GM18517 (cell line): Measurements from ENCODE around the gene CTNS.
A peak's percentile ranks its signal among the peaks of the same experiment; 100 is the strongest.

ENCODE experiments used
- ATAC-seq: cut with Tn5 transposase; IDR thresholded peaks from one replicate; pipeline ENCODE4 v1.9.1; 2021; ENCODE audit warnings: mild to moderate bottlenecking, moderate library complexity; ENCODE audit not compliant: unreplicated experiment

Gene CTNS

GRCh38 chr17:3657874-3658783 lies 21.6 kb downstream of the CTNS start:
- ATAC-seq, result no peak

- no peak for ATAC-seq
These were observed 22.4 kb downstream of the CTNS start for GRCh38 chr17:3658784-3659449.

GRCh38 chr17:3659541-3660111 lies 23.1 kb downstream of the CTNS start:
- ATAC-seq, result no peak

- no peak for ATAC-seq
These were observed 23.8 kb downstream of the CTNS start for GRCh38 chr17:3660311-3660891.

- ATAC-seq, result no peak
These were observed 26.8 kb downstream of the CTNS start for GRCh38 chr17:3663102-3664011.

GRCh38 chr17:3665834-3666233 lies 29.3 kb downstream of the CTNS start:
- no peak for ATAC-seq

- no peak for ATAC-seq
These were observed 30.0 kb downstream of the CTNS start for GRCh38 chr17:3666516-3666915.

- peak; percentile 2 for ATAC-seq
These were observed 31.1 kb downstream of the CTNS start for GRCh38 chr17:3667366-3668278.

GRCh38 chr17:3668279-3669084 lies 31.9 kb downstream of the CTNS start, which contains the start of the genes EMC6 and TAX1BP3:
Gene EMC6, plus strand, starts transcription at chr17:3668812. Its CDS starts 335 bp downstream, at chr17:3669147.
Gene TAX1BP3, minus strand, starts transcription at chr17:3668578. Its CDS starts 52 bp downstream, at chr17:3668526.
- ATAC-seq, result peak; percentile 90

- peak; percentile 3 for ATAC-seq
These were observed 32.5 kb downstream of the CTNS start for GRCh38 chr17:3669085-3669347.

- ATAC-seq, result no peak
These were observed 33.0 kb downstream of the CTNS start for GRCh38 chr17:3669548-3669947.

GRCh38 chr17:3672571-3672970 lies 36.0 kb downstream of the CTNS start:
- ATAC-seq, result no peak

- ATAC-seq, result no peak
These were observed 39.3 kb downstream of the CTNS start for GRCh38 chr17:3675886-3676285.

GRCh38 chr17:3678095-3678820 lies 41.7 kb downstream of the CTNS start:
- ATAC-seq, result no peak

- no peak for ATAC-seq
These were observed 42.4 kb downstream of the CTNS start for GRCh38 chr17:3678821-3679530.

GRCh38 chr17:3679531-3680126 lies 43.1 kb downstream of the CTNS start:
- ATAC-seq, result no peak

GRCh38 chr17:3681057-3681456 lies 44.5 kb downstream of the CTNS start:
- ATAC-seq, result no peak
